HepG2 (cell line): ENCODE results near the gene CLIP2. TPM values are rescaled to one million over a fixed set of nuclear protein-coding genes. Genes with fewer than 3 reads are reported as not detected.

Source experiments
- BCLAF1 ChIP-seq: fragments of 450-650 bp; IDR thresholded peaks from 2 replicates; pipeline ENCODE4 v1.6.1; 2017; ENCODE audit warnings: mild to moderate bottlenecking
- BRF2 ChIP-seq: sonication (generic); formaldehyde crosslinking; IDR thresholded peaks from 2 replicates; pipeline ENCODE4 v1.8.1; 2022; ENCODE audit warnings: mild to moderate bottlenecking, missing genetic modification reagents
- GTF2F1 ChIP-seq: fragments of 150-350 bp; IDR thresholded peaks from 2 replicates; pipeline ENCODE4 v1.6.1; 2014; ENCODE audit warnings: low read length
- HIVEP1 ChIP-seq: sonication (generic); formaldehyde crosslinking; IDR thresholded peaks from 2 replicates; pipeline ENCODE4 v1.4.0; 2020; ENCODE audit warnings: mild to moderate bottlenecking, missing genetic modification reagents
- HOXA3 ChIP-seq: sonication (generic); formaldehyde crosslinking; IDR thresholded peaks from 2 replicates; pipeline ENCODE4 v1.5.0; 2020; ENCODE audit warnings: missing genetic modification reagents
- IRF2 ChIP-seq: IDR thresholded peaks from 2 replicates; pipeline ENCODE4 v1.6.1; 2018; ENCODE audit warnings: missing genetic modification reagents, missing compliant biosample characterization
- KDM4B ChIP-seq: sonication (generic); formaldehyde crosslinking; IDR thresholded peaks from 2 replicates; pipeline ENCODE4 v1.4.0; 2020; ENCODE audit warnings: missing genetic modification reagents
- KDM5A ChIP-seq: fragments of 200-600 bp; sonication (generic); IDR thresholded peaks from 2 replicates; pipeline ENCODE4 v1.7.0; 2018; ENCODE audit warnings: antibody characterized with exemption, mild to moderate bottlenecking, low read length, borderline replicate concordance
- NFYB ChIP-seq: sonication (generic); formaldehyde crosslinking; IDR thresholded peaks from 2 replicates; pipeline ENCODE4 v1.4.0; 2020; ENCODE audit warnings: missing genetic modification reagents
- RCOR2 ChIP-seq: IDR thresholded peaks from 2 replicates; pipeline ENCODE4 v1.6.1; 2016; ENCODE audit warnings: missing biosample characterization, missing genetic modification reagents
- SRSF4 ChIP-seq: fragments of 200-400 bp; formaldehyde crosslinking; IDR thresholded peaks from one replicate; pipeline ENCODE4 v1.6.1; 2018; ENCODE audit warnings: mild to moderate bottlenecking, low read depth, low read length, moderate library complexity; ENCODE audit not compliant: poor library complexity, severe bottlenecking
- TBX2 ChIP-seq: sonication (generic); formaldehyde crosslinking; IDR thresholded peaks from 2 replicates; pipeline ENCODE4 v1.5.0; 2020; ENCODE audit warnings: missing genetic modification reagents, mild to moderate bottlenecking, borderline replicate concordance
- TCF7L2 ChIP-seq: IDR thresholded peaks from 2 replicates; pipeline ENCODE4 v1.6.1; 2011; ENCODE audit warnings: mild to moderate bottlenecking, low read depth, low read length, moderate library complexity
- TEAD2 ChIP-seq: sonication (generic); formaldehyde crosslinking; IDR thresholded peaks from 2 replicates; pipeline ENCODE4 v1.9.0; 2021; ENCODE audit warnings: missing genetic modification reagents
- ZBTB25 ChIP-seq: IDR thresholded peaks from 2 replicates; pipeline ENCODE4 v1.6.1; 2018; ENCODE audit warnings: missing genetic modification reagents
- ZFP37 ChIP-seq: sonication (generic); formaldehyde crosslinking; IDR thresholded peaks from 2 replicates; pipeline ENCODE4 v1.4.0; 2020; ENCODE audit warnings: missing genetic modification reagents, borderline replicate concordance
- ZFY ChIP-seq: sonication (generic); formaldehyde crosslinking; IDR thresholded peaks from 2 replicates; pipeline ENCODE4 v1.4.0; 2020; ENCODE audit warnings: missing genetic modification reagents
- ZNF12 ChIP-seq: sonication (generic); formaldehyde crosslinking; IDR thresholded peaks from 2 replicates; pipeline ENCODE4 v1.5.0; 2020; ENCODE audit warnings: missing genetic modification reagents
- ZNF326 ChIP-seq: sonication (generic); formaldehyde crosslinking; IDR thresholded peaks from 2 replicates; pipeline ENCODE4 v1.4.0; 2020; ENCODE audit warnings: missing genetic modification reagents, borderline replicate concordance
- ZNF484 ChIP-seq: sonication (generic); formaldehyde crosslinking; IDR thresholded peaks from 2 replicates; pipeline ENCODE4 v1.5.1; 2020; ENCODE audit warnings: mild to moderate bottlenecking, low read depth, missing genetic modification reagents, borderline replicate concordance
- ZNF564 ChIP-seq: sonication (generic); formaldehyde crosslinking; IDR thresholded peaks from 2 replicates; pipeline ENCODE4 v1.8.1; 2023; ENCODE audit warnings: mild to moderate bottlenecking, missing genetic modification reagents
- ZNF580 ChIP-seq: IDR thresholded peaks from 2 replicates; pipeline ENCODE4 v1.6.1; 2016; ENCODE audit warnings: low read depth, borderline replicate concordance
- ZNF788 ChIP-seq: sonication (generic); formaldehyde crosslinking; IDR thresholded peaks from 2 replicates; pipeline ENCODE4 v1.5.0; 2020; ENCODE audit warnings: mild to moderate bottlenecking, missing genetic modification reagents, borderline replicate concordance
- polyA plus RNA-seq, 8 experiments: library from polyadenylated mRNA; depleted of rRNA in 3 of 8; stranded (reverse) in 7 of 8; unstranded in 1 of 8; fragments of >200 nt; fragmentation: Illumina TruSeq in 4 of 8; extraction: Trizol in 4 of 8; gene quantifications; 2 replicates each; pipeline versions ENCODE4 v1.2.1 to v1.2.3, GENCODE V29; 2011 to 2016; ENCODE audit warnings: low read depth in 4 of 8, missing spikeins in 1 of 8, mixed read lengths in 1 of 8; ENCODE audit not compliant: insufficient read depth in 1 of 8
- total RNA-seq, 5 experiments: library from RNA; depleted of rRNA; stranded (reverse); fragments of >200 nt; fragmentation: Illumina TruSeq; extraction: Trizol; gene quantifications; 2 replicates each; pipeline ENCODE4 v1.2.3, GENCODE V29; 2016; ENCODE audit warnings: low read depth in 1 of 5
- TF ChIP-seq, protein P1 (sequence below), 2 experiments: fragments of 450-650 bp in 1 of 2; sonication (generic) in 1 of 2; formaldehyde crosslinking; IDR thresholded peaks; 2 replicates each; pipeline versions ENCODE4 v1.5.0 to v1.8.0; 2020 to 2022; ENCODE audit warnings: mild to moderate bottlenecking in 1 of 2, missing genetic modification reagents in 1 of 2

Gene CLIP2
- total and polyA plus RNA-seq, 2 of the 13 experiments (the other 11 are each of a cell fraction or from before 2014, with no cell fraction given) = 6.5 to 17.4 TPM

DNA sequence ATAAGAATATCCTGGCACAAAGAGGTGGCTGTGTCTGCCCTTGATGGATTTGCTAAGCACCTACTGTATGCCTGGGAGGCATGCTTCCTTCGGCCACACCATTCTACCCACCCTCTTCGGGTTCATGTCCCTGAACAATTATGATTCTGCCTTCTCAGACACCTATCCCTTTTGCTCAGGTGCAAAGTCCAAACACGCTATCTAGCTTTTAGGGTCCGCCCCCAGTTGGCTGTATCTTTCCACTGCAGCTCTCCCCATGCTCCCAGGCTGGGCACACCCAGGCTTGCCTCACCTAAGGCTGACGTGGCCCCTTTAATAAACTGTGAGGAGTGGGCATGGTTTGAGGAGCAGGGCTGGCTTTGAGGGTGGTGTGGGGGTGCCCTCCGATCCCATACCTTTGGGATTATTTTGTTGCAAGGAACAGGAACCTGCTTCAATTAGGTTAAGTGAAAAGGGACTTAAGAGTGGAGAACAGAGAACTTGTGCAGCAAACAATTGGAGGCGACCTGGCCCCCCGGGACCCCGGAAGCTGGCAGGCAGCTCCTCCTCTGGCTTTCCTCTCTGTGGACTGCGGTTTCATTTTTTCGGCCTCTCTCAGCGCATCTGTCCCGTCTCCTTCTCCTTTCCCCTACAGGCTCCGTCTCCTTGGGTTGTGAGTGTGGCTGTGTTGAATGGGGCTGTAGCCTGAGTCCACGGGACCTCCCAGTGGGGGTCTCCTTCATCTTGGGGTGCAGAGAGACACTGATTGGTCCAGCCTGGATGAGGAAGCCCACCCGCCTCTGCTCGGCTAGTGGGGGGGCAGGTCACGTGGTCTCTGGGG, 3.8 kb downstream of the CLIP2 start (continued):
- TF ChIP-seq BRF2 (CRISPR knock-in tag) = no peak
- no peak for TF ChIP-seq ZNF484 (CRISPR knock-in tag)
- TF ChIP-seq, protein P1, sequence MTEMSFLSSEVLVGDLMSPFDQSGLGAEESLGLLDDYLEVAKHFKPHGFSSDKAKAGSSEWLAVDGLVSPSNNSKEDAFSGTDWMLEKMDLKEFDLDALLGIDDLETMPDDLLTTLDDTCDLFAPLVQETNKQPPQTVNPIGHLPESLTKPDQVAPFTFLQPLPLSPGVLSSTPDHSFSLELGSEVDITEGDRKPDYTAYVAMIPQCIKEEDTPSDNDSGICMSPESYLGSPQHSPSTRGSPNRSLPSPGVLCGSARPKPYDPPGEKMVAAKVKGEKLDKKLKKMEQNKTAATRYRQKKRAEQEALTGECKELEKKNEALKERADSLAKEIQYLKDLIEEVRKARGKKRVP (CRISPR knock-in tag; IDR thresholded peaks at IDR 0.05) = peak in 1 of 2 experiments; percentile 77; a peak in 2 of 4 replicates
- TF ChIP-seq IRF2 (CRISPR knock-in tag) = peak; percentile 56
- TF ChIP-seq HOXA3 (CRISPR knock-in tag) = peak; percentile 74; the same call in 1 of the 2 replicates
- peak; percentile 71 for TF ChIP-seq RCOR2 (CRISPR knock-in tag)
- TF ChIP-seq TBX2 (CRISPR knock-in tag) = peak; percentile 93
- 0 out of 2 replicates have a peak, but pooled peaks have one; percentile 16 for TF ChIP-seq ZFY (CRISPR knock-in tag)
- TF ChIP-seq BCLAF1 = no peak
- TF ChIP-seq ZFP37 (CRISPR knock-in tag) = no peak
- TF ChIP-seq ZBTB25 (CRISPR knock-in tag) = 0 out of 2 replicates have a peak, but pooled peaks have one; percentile 22
- no peak; the same call in 1 of the 2 replicates for TF ChIP-seq ZNF788 (CRISPR knock-in tag)
- TF ChIP-seq TEAD2 (CRISPR knock-in tag) = no peak
- TF ChIP-seq HIVEP1 (CRISPR knock-in tag) = no peak
- TF ChIP-seq SRSF4 = no peak
- TF ChIP-seq ZNF564 (CRISPR knock-in tag) = no peak
- peak; percentile 23; the same call in 1 of the 2 replicates for TF ChIP-seq NFYB (CRISPR knock-in tag)
- no peak for TF ChIP-seq TCF7L2
- peak; percentile 12; the same call in 1 of the 2 replicates for TF ChIP-seq ZNF12
- no peak for TF ChIP-seq ZNF326 (CRISPR knock-in tag)
- TF ChIP-seq KDM5A = no peak; the same call in 1 of the 2 replicates
- no peak for TF ChIP-seq GTF2F1
- no peak for TF ChIP-seq ZNF580 (CRISPR knock-in tag)
- peak; percentile 45; the same call in 1 of the 2 replicates for TF ChIP-seq KDM4B (CRISPR knock-in tag)
